ENCODE results near the gene TMEM147.

DNA sequence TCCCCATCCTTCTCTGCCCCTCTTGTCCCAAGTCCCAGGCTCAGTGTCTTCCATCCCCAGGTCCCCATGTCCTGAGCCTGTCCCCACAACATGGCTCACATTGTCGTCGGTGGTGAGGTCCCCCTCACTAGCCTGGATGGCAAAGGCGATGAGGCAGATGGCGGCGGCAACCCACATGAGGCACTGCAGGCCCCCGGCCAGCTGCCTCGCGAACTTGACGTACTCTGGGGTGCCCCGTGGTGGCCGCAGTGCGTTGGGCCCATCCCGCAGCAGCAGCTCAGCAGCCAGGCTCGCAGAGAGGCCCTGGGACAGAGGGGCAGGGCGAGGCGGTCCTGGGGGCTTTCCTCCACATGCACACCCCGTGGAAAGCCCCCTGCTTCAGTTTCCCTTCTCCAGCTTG lies 16.9 kb downstream of the TMEM147 start:
- TF ChIP-seq, protein P1, sequence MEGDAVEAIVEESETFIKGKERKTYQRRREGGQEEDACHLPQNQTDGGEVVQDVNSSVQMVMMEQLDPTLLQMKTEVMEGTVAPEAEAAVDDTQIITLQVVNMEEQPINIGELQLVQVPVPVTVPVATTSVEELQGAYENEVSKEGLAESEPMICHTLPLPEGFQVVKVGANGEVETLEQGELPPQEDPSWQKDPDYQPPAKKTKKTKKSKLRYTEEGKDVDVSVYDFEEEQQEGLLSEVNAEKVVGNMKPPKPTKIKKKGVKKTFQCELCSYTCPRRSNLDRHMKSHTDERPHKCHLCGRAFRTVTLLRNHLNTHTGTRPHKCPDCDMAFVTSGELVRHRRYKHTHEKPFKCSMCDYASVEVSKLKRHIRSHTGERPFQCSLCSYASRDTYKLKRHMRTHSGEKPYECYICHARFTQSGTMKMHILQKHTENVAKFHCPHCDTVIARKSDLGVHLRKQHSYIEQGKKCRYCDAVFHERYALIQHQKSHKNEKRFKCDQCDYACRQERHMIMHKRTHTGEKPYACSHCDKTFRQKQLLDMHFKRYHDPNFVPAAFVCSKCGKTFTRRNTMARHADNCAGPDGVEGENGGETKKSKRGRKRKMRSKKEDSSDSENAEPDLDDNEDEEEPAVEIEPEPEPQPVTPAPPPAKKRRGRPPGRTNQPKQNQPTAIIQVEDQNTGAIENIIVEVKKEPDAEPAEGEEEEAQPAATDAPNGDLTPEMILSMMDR (IDR thresholded peaks at IDR 0.05; ENCODE audit: low read depth, low read length), result no peak
- no peak for TF ChIP-seq POLR2A (IDR thresholded peaks at IDR 0.05; ENCODE audit: extremely low read depth, insufficient read length)
